Stimulated activated naive B cell treated with anti-CD40 and anti-IgM and Interleukin-4, amounts not matched to agents 10 μg/mL and 1 μg/mL and 100 μg/mL, for 72 hours (primary cell): ENCODE measurements around the gene KY.
"Not testable (repeated sequence)": the region's sequence is repeated elsewhere in the genome, so short reads cannot be mapped to it uniquely, and the experiment has no call there.

ENCODE experiments used
- ATAC-seq, 2 donors: fragments of 150-1000 bp; cut with Tn5 transposase; replicated peaks; 2 replicates each; pipeline ENCODE4 v1.10.0; 2021; ENCODE audit warnings: moderate library complexity in 1 of 2
- DNase-seq: peaks from one replicate; pipeline ENCODE4 v3.0.0; 2021
- H3K27ac Mint-ChIP-seq: one replicate; pipeline ENCODE4 v1.8.0; 2022; ENCODE audit warnings: mild to moderate bottlenecking, mixed read lengths
- H3K27me3 Mint-ChIP-seq, 2 donors: one replicate each; pipeline ENCODE4 v1.8.0; 2022; ENCODE audit warnings: mixed read lengths in 2 of 2
- H3K36me3 Mint-ChIP-seq, 2 donors: one replicate each; pipeline ENCODE4 v1.8.0; 2022; ENCODE audit warnings: mixed read lengths in 2 of 2, mild to moderate bottlenecking in 1 of 2
- H3K4me1 Mint-ChIP-seq, 2 donors: one replicate each; pipeline ENCODE4 v1.8.0; 2022; ENCODE audit warnings: mixed read lengths in 2 of 2, mild to moderate bottlenecking in 1 of 2
- H3K4me3 Mint-ChIP-seq, 2 donors: one replicate each; pipeline ENCODE4 v1.8.0; 2022; ENCODE audit warnings: mild to moderate bottlenecking in 2 of 2, mixed read lengths in 2 of 2, moderate library complexity in 1 of 2
- H3K9me3 Mint-ChIP-seq, 2 donors: one replicate each; pipeline ENCODE4 v1.8.0; 2022; ENCODE audit warnings: mixed read lengths in 2 of 2, mild to moderate bottlenecking in 1 of 2

The KY gene

DNA sequence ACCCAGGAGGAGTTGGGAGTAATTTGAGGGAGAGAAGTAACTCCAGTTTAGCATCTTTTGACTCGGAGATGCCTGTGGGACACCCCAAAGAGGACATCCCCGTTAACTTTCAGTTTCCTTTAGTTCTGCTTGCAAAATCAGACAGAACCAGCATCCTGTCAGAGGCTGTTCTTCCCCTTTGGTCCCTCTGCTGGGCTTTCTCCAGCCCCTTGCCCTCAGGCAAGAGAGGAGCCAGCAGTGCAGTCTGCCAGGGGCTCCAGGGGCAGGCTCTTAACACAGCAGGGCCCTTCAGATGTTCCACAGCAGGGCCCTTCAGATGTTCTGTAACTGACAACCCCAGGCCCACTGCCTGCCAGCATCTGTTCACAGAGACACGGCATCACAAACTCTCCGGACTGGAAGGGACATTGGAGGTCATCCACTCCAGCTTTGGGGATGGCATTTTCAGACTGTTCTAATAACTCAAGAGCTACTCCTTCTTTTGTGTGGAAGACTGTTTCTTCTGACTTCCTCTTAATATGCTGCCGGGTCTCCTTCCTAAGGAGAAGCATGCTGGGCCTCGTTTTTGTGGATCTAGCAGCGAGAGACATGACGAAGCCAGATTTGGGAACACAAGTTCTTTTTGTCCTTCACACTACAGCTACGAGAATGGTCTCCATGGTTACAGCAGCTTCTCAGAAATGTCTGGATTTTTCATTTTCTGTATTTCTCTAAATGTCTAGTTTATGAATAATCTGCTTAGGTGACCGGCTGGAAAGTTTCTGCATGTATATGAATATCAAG is 51.9 kb downstream of the KY start:
- Mint-ChIP-seq H3K9me3 (no peaks in the 10 kb centered on the region), H3K27me3 (peaks cover 5 to 12% of the 10 kb centered on the region in 2 donors), H3K36me3 (no peaks in the 10 kb centered on the region), H3K4me3 (no peak overlapping the region), H3K27ac (no peak overlapping the region), H3K4me1 (peaks cover 0 to 9% of the 10 kb centered on the region in 2 donors)
- ATAC-seq (no peak), DNase-seq (no peak)

DNA sequence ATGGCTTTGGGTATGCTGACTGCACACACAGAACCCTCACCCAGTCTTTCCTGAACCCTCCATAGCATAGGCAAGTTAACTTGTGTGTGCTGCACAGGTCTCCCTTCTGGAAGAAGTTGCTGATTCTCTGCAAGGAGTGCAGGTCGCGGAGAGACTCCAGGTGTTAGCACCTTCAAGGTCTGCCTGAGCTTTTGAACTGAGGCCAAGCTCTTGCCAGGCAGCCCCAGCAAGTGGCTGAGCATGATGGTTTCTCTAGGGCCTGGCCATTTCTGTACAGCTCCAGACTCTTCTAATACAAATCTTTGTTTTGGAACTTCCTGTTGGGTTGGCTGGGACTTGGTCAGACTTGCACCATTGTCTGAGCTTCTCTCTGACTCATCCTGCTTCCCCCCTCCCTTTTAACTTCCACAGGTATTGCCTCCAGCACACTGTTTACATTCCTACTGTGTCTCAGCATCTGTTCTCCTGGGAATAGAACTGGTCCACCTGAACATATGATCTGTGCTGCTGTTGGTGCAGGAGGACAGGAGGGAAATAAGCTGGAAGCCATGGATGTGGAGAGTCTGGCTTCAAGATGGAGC is 53.3 kb downstream of the KY start:
- no peak overlapping the region for H3K4me3 Mint-ChIP-seq
- no peak for DNase-seq
- H3K36me3 Mint-ChIP-seq = no peaks in the 10 kb centered on the region
- H3K9me3 Mint-ChIP-seq = no peaks in the 10 kb centered on the region
- peaks cover 5 to 12% of the 10 kb centered on the region in 2 donors for H3K27me3 Mint-ChIP-seq
- ATAC-seq = no peak
- H3K27ac Mint-ChIP-seq = no peak overlapping the region
- peaks cover 0 to 9% of the 10 kb centered on the region in 2 donors for H3K4me1 Mint-ChIP-seq

DNA sequence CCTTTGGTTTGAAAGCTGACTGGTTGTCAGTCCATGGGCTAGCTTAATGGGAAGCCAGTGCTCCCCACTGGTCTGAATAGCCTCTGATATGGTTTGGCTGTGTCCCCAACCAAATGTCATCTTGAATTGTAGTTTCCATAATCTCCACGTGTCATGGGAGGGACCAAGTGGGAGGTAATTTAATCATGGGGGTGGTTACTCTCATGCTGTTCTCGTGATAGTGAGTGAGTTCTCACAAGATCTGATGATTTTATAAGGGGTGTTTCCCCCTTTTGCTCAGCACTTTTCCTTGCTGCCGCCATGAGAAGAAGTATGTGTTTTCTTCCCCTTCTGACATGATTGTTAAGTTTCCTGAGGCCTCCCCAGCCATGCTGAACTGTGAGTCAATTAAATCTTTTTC is 55.8 kb downstream of the KY start:
- not testable (repeated sequence) for H3K4me3 Mint-ChIP-seq, DNase-seq

DNA sequence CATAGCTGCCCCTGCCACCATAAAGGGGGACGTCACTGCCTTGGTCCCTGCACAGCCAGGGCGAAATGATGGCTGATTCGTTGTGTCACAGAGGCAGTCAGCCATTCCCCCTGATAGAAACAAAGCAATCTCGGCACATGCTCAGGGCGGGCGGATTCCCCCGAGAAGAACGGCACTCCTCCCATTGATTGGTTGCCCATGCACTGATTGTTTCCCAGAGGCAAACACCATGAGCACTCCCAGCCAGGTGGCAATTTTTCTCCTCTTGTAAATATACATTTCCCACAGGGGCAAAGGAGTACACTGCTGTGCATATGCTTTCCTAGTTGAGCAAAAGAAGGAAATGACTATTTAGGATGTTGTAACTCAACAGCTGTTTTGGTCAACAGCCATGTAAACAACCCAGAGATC is 56.5 kb downstream of the KY start:
- H3K4me3 Mint-ChIP-seq = no peak overlapping the region
- no peaks in the 10 kb centered on the region for H3K36me3 Mint-ChIP-seq
- DNase-seq (no peak), ATAC-seq (no peak)
- no peak overlapping the region for H3K27ac Mint-ChIP-seq
- peaks cover 0 to 6% of the 10 kb centered on the region in 2 donors for H3K27me3 Mint-ChIP-seq
- H3K9me3 Mint-ChIP-seq = no peaks in the 10 kb centered on the region
- H3K4me1 Mint-ChIP-seq = no peaks in the 10 kb centered on the region

More for the DNA sequence above, 55.8 kb downstream of the KY start:
- not testable (repeated sequence) for H3K9me3 Mint-ChIP-seq, H3K27ac Mint-ChIP-seq, H3K27me3 Mint-ChIP-seq, ATAC-seq, H3K36me3 Mint-ChIP-seq, H3K4me1 Mint-ChIP-seq

DNA sequence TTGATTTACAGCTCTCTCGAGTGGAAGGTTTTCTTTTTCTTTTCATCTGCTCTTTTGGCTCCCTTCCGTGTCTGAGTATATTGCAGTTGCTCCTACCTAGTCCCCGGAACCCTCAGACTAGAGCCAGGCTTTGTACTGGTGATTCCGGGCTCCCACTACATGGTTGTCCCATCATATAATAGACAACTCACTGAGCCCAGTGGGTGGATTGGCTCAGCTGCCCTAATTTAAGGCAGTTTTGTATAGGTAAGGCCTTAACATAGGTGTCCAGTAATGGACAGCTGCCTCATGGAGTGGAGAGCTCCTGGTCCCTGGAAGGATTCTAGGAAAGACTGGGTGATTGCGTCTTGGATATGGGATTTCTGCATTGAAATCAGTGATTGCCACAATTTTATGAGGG is 58.0 kb downstream of the KY start:
- Mint-ChIP-seq H3K4me3 (no peak overlapping the region), H3K4me1 (no peaks in the 10 kb centered on the region), H3K27me3 (peaks cover 0 to 4% of the 10 kb centered on the region in 2 donors), H3K36me3 (peaks cover 1% of the 10 kb centered on the region in 2 donors), H3K9me3 (no peaks in the 10 kb centered on the region), H3K27ac (no peak overlapping the region)
- ATAC-seq (no peak), DNase-seq (no peak)

DNA sequence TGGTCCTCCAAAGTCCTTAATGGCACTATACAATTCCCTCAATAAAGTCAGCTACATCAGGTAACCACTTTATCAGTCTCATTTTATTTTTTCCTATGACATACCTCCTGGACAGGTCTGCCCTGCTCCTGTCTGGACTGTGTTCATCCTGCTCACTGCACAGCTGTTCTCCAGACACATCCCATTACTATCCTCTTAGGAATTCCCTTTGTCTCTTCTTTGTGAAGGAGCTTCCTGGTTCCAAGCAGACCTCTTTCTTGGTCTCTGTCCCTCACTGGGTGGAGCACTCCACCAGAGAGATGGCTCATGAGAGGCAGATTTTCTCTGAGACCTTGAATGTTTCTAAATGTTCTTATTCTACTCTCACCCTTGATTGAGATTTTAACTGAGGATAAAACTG is 60.1 kb downstream of the KY start:
- ATAC-seq = no peak
- H3K4me1 Mint-ChIP-seq = no peaks in the 10 kb centered on the region
- H3K9me3 Mint-ChIP-seq = peaks cover 0 to 2% of the 10 kb centered on the region in 2 donors
- H3K4me3 Mint-ChIP-seq = no peak overlapping the region
- no peak overlapping the region for H3K27ac Mint-ChIP-seq
- H3K27me3 Mint-ChIP-seq = peaks cover 0 to 4% of the 10 kb centered on the region in 2 donors
- no peak for DNase-seq
- peaks cover 5 to 7% of the 10 kb centered on the region in 2 donors for H3K36me3 Mint-ChIP-seq

DNA sequence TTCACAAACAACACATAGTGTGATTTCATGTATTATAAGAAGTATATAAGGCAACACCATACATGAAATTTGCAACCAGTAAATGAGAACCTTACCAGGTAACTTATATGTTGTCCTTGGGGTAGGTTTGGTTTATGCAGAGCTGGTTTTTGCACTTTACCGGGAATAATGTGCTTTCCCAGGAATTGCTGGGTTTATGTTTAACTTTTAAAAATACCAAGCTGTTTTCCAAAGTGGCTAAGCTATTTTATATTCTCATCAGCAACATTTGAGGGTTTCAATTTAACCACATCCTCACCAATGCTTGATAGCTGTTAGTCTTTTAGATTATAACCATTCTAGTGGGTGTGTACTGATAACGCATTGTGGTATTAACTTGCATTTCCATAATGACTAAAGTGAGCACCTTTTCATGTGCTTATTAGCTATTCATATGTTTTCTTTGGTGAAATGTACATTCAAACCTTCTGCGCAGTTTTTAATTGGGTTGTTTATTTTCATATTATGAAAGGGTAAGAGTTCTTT is 71.6 kb downstream of the KY start:
- peaks cover 0 to 6% of the 10 kb centered on the region in 2 donors for H3K9me3 Mint-ChIP-seq
- H3K36me3 Mint-ChIP-seq = peaks cover 10 to 24% of the 10 kb centered on the region in 2 donors
- DNase-seq (no peak), ATAC-seq (no peak)
- no peak overlapping the region for H3K27ac Mint-ChIP-seq
- H3K4me3 Mint-ChIP-seq = no peak overlapping the region
- H3K27me3 Mint-ChIP-seq = no peaks in the 10 kb centered on the region
- no peaks in the 10 kb centered on the region for H3K4me1 Mint-ChIP-seq

DNA sequence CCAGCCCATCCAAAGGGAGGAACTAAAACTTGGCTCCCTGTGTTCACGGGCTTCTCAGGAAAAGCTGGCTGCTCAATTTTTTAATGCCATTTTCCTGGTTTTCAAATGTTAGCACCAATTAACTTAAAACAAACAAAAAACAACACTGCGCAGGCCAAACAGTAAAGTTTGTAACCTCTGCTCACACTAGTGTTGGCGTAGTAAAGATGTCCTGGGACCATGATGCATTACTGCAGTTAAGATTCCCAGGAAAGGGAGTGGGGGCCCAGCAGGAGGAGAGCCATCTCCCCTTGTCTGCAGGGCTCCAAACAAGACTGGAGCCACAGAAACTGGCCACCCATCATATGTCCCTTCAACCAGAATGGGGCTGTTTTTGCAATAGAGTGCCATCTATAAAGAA is 74.0 kb downstream of the KY start:
- H3K4me3 Mint-ChIP-seq = no peak overlapping the region
- no peaks in the 10 kb centered on the region for H3K4me1 Mint-ChIP-seq

DNA sequence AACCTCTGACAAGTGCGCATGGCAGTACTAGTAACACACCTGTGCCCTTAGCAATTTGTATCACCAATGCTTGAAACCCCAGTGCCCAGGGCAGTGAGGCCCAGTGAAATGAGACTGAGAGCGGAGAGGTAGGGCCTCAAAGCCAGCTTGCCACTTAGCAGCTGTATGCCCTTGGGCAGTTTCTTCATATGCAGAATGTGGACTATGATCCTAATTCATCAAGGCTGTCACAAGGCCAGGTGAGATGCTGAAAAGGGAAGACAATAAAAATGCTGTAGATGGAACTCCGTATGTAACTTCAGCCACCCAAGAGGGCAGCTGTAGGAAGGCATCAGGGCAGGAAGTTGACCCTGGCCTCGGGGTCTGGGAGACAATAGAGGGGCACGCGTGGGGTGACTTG is 74.4 kb downstream of the KY start:
- DNase-seq (no peak), ATAC-seq (no peak)
- H3K27me3 Mint-ChIP-seq = no peaks in the 10 kb centered on the region
- peaks cover 15 to 25% of the 10 kb centered on the region in 2 donors for H3K36me3 Mint-ChIP-seq
- peaks cover 3 to 10% of the 10 kb centered on the region in 2 donors for H3K9me3 Mint-ChIP-seq
- no peak overlapping the region for H3K4me3 Mint-ChIP-seq
- H3K27ac Mint-ChIP-seq = no peak overlapping the region
- H3K4me1 Mint-ChIP-seq = no peaks in the 10 kb centered on the region

More for the DNA sequence above, 74.0 kb downstream of the KY start:
- ATAC-seq (no peak), DNase-seq (no peak)
- Mint-ChIP-seq H3K36me3 (peaks cover 15 to 25% of the 10 kb centered on the region in 2 donors), H3K27me3 (no peaks in the 10 kb centered on the region), H3K27ac (no peak overlapping the region), H3K9me3 (peaks cover 3 to 9% of the 10 kb centered on the region in 2 donors)

DNA sequence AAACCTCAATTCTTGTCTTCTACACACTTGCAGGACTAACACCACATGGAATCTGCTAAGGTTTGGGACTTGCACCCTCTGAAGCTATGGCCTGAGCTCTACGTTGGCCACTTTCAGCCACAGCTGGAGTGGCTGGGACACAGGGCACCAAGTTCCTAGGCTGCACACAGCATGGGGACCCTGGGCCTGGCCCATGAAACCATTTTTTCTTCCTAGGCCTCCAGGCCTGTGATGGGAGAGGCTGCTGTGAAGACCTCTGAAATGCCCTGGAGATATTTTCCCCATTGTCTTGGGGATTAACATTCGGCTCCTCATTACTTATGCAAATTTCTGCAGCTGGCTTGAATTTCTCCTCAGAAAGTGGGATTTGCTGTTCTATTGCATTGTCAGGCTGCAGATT is 80.9 kb downstream of the KY start:
- H3K4me3 Mint-ChIP-seq = not testable (repeated sequence)

DNA sequence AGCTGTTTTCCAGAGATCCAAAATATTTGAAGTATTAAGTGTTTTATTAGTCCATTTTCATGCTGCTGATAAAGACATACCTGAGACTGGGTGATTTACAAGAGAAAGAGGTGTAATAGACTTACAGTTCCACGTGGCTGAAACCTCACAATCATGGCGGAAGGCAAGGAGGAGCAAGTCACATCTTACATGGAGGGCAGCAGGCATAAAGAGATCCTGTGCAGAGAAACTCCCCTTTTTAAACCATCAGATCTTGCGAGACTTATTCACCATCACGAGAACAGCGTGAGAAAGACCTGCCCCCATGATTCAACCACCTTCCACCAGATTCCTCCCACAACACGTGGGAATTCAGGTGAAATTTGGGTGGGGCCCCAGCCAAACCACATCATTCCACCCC is 82.0 kb downstream of the KY start:
- Mint-ChIP-seq H3K27me3 (no peaks in the 10 kb centered on the region), H3K4me1 (no peaks in the 10 kb centered on the region), H3K36me3 (peaks cover 27 to 42% of the 10 kb centered on the region in 2 donors), H3K4me3 (no peak overlapping the region), H3K27ac (no peak overlapping the region), H3K9me3 (peaks cover 24 to 26% of the 10 kb centered on the region in 2 donors)
- ATAC-seq (no peak), DNase-seq (no peak)

More for the DNA sequence above, 80.9 kb downstream of the KY start:
- peaks cover 22 to 26% of the 10 kb centered on the region in 2 donors for H3K9me3 Mint-ChIP-seq
- not testable (repeated sequence) for H3K27me3 Mint-ChIP-seq, ATAC-seq, H3K4me1 Mint-ChIP-seq, DNase-seq, H3K27ac Mint-ChIP-seq
- H3K36me3 Mint-ChIP-seq = peaks cover 23 to 38% of the 10 kb centered on the region in 2 donors

DNA sequence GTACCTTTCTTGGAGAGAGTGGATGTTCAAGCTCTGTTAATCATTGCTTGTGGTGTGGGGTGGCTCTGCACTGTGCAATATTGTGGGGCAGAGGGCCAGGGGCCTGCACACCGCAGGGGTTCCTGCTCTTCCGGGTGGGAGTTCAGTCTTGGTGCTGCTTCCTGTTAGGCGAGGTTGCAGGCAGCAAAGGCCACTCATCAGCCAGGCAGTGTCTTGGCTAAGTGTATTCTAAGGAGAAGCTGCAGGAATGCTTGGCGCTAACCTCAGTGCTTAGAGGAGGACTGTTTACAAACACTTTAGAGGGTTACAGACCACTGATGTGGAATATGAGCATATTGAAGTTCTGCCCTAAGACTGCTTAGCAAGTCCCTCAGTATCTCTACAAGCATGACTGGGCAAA is 83.2 kb downstream of the KY start:
- no peak overlapping the region for H3K4me3 Mint-ChIP-seq
- H3K27me3 Mint-ChIP-seq = no peaks in the 10 kb centered on the region
- peaks cover 33 to 49% of the 10 kb centered on the region in 2 donors for H3K36me3 Mint-ChIP-seq
- peaks cover 22 to 26% of the 10 kb centered on the region in 2 donors for H3K9me3 Mint-ChIP-seq
- no peak overlapping the region for H3K27ac Mint-ChIP-seq
- H3K4me1 Mint-ChIP-seq = no peaks in the 10 kb centered on the region
- ATAC-seq = no peak
- DNase-seq = no peak

DNA sequence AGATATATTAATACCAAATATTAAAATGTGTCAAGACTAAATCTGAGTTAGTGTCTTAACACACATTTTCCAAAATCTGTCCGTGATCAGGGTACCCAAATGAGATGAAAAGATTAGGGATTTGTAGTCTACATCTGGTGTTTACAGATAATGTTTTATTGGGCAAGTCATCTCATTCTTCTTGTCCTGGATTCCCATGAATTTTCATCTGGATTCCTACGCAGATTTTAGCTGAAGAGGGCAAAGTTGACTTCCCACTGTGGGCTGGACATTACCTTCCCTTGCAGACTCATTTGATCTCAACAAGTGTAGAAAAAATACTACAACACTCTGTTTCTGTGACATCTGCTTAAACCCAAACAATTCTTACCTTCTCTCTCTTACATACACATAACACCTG is 85.8 kb downstream of the KY start:
- H3K9me3 Mint-ChIP-seq = peaks cover 9 to 11% of the 10 kb centered on the region in 2 donors
- H3K27ac Mint-ChIP-seq = no peak overlapping the region
- no peaks in the 10 kb centered on the region for H3K27me3 Mint-ChIP-seq
- no peaks in the 10 kb centered on the region for H3K4me1 Mint-ChIP-seq
- H3K36me3 Mint-ChIP-seq = peaks cover 39 to 57% of the 10 kb centered on the region in 2 donors
- DNase-seq = no peak
- ATAC-seq = no peak
- no peak overlapping the region for H3K4me3 Mint-ChIP-seq

DNA sequence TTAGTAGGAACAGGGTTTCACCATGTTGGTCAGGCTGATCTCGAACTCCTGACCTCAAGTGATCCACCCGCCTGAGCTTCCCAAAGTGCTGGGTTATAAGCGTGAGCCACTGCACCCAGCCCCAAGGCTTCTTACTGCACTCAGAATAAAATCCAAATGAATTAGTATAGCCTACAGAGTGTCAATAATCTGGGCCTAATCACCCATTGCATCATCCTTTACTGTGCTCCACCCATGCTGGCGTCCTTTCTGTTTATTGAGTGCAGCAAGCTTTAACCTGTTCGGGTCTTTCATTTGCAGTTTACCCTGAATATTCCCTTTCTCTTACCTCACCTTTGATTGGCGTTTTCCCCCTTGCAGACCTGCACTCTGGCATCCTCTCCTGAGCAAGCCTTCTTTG is 87.2 kb downstream of the KY start:
- peaks cover 1 to 4% of the 10 kb centered on the region in 2 donors for H3K9me3 Mint-ChIP-seq
- ATAC-seq (no peak), DNase-seq (no peak)
- H3K4me1 Mint-ChIP-seq = no peaks in the 10 kb centered on the region
- no peak overlapping the region for H3K27ac Mint-ChIP-seq
- H3K27me3 Mint-ChIP-seq = no peaks in the 10 kb centered on the region
- H3K36me3 Mint-ChIP-seq = peaks cover 47 to 59% of the 10 kb centered on the region in 2 donors
- H3K4me3 Mint-ChIP-seq = no peak overlapping the region

DNA sequence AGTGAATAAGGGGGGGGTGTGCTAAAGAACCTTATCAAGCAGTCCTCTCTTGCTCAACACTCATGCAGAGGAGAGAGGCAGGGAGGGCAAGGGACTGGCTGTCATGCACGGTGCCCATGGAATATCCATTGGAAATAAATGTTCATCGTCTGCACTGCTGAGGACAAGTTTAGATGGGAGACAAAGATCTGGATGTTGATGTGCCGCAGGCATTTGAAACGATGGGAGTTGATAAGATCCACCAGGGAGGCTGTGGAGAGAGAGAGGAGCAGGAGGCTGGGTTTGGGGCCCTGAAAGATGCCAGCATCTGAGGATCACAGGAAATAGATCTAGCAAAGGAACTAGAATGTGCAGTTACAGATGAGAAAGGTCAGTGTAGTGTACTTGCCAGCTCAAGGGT is 88.8 kb downstream of the KY start:
- peaks cover 0 to 3% of the 10 kb centered on the region in 2 donors for H3K9me3 Mint-ChIP-seq
- ATAC-seq = no peak
- no peak for DNase-seq
- H3K36me3 Mint-ChIP-seq = peaks cover 43 to 60% of the 10 kb centered on the region in 2 donors
- no peaks in the 10 kb centered on the region for H3K4me1 Mint-ChIP-seq
- no peak overlapping the region for H3K27ac Mint-ChIP-seq
- H3K4me3 Mint-ChIP-seq = no peak overlapping the region
- H3K27me3 Mint-ChIP-seq = no peaks in the 10 kb centered on the region
